ENCODE measurements around the gene DLX6. TPM values are rescaled to one million over a fixed set of nuclear protein-coding genes. Genes with fewer than 3 reads are reported as not detected.
A peak's percentile ranks its signal among the peaks of the same experiment; 100 is the strongest.

DLX6 gene
- total and polyA plus RNA-seq, 2 experiments from 2014 or later, result not detected

DNA sequence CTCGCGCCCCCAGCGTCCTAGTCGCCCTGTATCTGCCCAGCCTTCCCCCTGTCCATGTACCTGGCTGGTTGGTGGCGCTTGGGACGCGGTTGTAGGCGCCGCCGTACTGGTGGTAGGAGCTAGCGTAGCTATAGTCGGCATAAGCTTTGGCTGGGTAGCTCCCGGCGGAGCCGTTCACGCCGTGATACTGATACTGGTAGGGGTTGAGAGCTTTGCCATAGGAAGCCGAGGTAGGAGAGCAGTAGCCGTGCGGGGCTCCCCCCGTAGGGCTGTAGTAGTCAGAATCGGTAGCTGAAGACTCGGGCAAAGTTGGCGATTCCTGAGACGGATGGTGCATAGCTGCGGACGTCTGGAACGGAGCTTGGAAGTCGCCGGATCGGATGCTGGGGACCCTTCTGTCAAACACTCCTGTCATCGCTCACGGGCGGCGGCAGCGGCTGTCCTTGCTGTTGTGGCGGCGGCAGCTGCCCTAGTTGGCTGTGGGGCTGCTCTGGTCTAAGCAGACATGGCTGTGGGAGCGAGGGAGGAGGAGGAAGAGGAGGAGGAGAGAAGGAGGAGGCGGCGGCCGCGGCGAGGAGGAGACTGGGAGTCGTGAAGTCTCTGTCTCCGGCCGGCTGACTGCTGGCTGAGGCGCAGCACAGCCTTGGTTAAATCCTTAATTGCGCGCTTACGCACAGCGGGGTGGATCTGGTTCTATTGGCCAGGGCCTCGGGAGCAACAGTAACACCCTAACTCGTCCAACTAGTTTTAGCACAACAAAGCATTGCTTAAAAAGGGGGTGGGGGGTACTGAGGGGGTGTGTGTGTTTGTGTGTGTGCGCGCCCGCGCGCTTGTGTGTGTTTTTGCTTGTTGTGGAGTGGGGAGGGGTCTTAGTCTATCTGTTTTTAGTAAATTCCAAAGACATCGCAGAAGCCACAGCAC lies 19.1 kb downstream of the DLX6 start, which contains the start of gene DLX5:
Gene DLX5, minus strand, starts transcription at position 623 of the 921 bp plus-strand sequence. Its CDS starts 208 bp downstream, at position 415.
- TF ChIP-seq JUNB (IDR thresholded peaks at IDR 0.05; ENCODE audit: unreplicated experiment) (no peak), EZH2 (IDR thresholded peaks at IDR 0.05; ENCODE audit: low read depth, unreplicated experiment) (peak; percentile 51), EZH2phosphoT487 (IDR thresholded peaks at IDR 0.05; ENCODE audit: unreplicated experiment) (peak; percentile 79)
- Mint-ChIP-seq H3K27me3 (ENCODE audit: insufficient read depth, low read depth, poor library complexity) (peaks cover 89% of the 10 kb centered on the region), H3K4me3 (peak within 1 kb of the TSS; percentile 66), H3K9me3 (peaks cover 3% of the 10 kb centered on the region; the same call in 2 of the 3 replicates), H3K36me3 (ENCODE audit: low read depth) (no peaks in the 10 kb centered on the region; the same call in 2 of the 3 replicates), H3K4me1 (peaks cover 62% of the 10 kb centered on the region), H3K27ac (no peak within 1 kb of the TSS)
- Histone ChIP-seq H3K9me2 (ENCODE audit: insufficient read depth) (no peaks in the 10 kb centered on the region), H3K27ac (ENCODE audit: low read depth) (no peak within 1 kb of the TSS), H4K20me1 (replicated peaks; ENCODE audit: insufficient read depth) (peaks cover 9% of the 10 kb centered on the region), H3K79me2 (replicated peaks; ENCODE audit: insufficient read depth) (no peaks in the 10 kb centered on the region), H3K36me3 (ENCODE audit: insufficient read depth) (no peaks in the 10 kb centered on the region), H3K4me3 (peak within 1 kb of the TSS; percentile 59), H2AFZ (peak within 1 kb of the TSS; percentile 74; the same call in 1 of the 2 replicates), H3K4me2 (peak within 1 kb of the TSS; percentile 90), H3F3A (replicated peaks; ENCODE audit: low read depth) (peaks cover 27% of the 10 kb centered on the region), H3K27me3 (ENCODE audit: insufficient read depth) (peaks cover 98% of the 10 kb centered on the region), H3K4me1 (ENCODE audit: insufficient read depth) (peaks cover 75% of the 10 kb centered on the region)
- ATAC-seq (peak; percentile 44), DNase-seq (ENCODE audit: low spot score) (peak; percentile 95)

- no peaks in the 10 kb centered on the region; the same call in 2 of the 3 replicates for H3K36me3 Mint-ChIP-seq (ENCODE audit: low read depth)
- Histone ChIP-seq H3F3A (replicated peaks; ENCODE audit: low read depth) (peaks cover 24% of the 10 kb centered on the region), H3K4me2 (peak overlapping the region; percentile 90), H3K79me2 (replicated peaks; ENCODE audit: insufficient read depth) (no peaks in the 10 kb centered on the region), H3K9me2 (ENCODE audit: insufficient read depth) (no peaks in the 10 kb centered on the region), H3K4me3 (peak overlapping the region; percentile 58), H2AFZ (no peak overlapping the region), H3K36me3 (ENCODE audit: insufficient read depth) (no peaks in the 10 kb centered on the region), H4K20me1 (replicated peaks; ENCODE audit: insufficient read depth) (peaks cover 9% of the 10 kb centered on the region), H3K27ac (ENCODE audit: low read depth) (no peak overlapping the region), H3K4me1 (ENCODE audit: insufficient read depth) (peaks cover 69% of the 10 kb centered on the region), H3K27me3 (ENCODE audit: insufficient read depth) (peaks cover 98% of the 10 kb centered on the region)
- H3K9me3 Mint-ChIP-seq, result peaks cover 3% of the 10 kb centered on the region; the same call in 2 of the 3 replicates
- peaks cover 62% of the 10 kb centered on the region for H3K4me1 Mint-ChIP-seq
- no peak overlapping the region for H3K27ac Mint-ChIP-seq
- TF ChIP-seq EZH2 (IDR thresholded peaks at IDR 0.05; ENCODE audit: low read depth, unreplicated experiment), result peak; percentile 28
- TF ChIP-seq, protein P1, sequence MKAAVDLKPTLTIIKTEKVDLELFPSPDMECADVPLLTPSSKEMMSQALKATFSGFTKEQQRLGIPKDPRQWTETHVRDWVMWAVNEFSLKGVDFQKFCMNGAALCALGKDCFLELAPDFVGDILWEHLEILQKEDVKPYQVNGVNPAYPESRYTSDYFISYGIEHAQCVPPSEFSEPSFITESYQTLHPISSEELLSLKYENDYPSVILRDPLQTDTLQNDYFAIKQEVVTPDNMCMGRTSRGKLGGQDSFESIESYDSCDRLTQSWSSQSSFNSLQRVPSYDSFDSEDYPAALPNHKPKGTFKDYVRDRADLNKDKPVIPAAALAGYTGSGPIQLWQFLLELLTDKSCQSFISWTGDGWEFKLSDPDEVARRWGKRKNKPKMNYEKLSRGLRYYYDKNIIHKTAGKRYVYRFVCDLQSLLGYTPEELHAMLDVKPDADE (IDR thresholded peaks at IDR 0.05), result no peak
- ATAC-seq (no peak), DNase-seq (ENCODE audit: low spot score) (no peak)
- H3K4me3 Mint-ChIP-seq, result peak overlapping the region; percentile 66
- H3K27me3 Mint-ChIP-seq (ENCODE audit: insufficient read depth, low read depth, poor library complexity), result peaks cover 82% of the 10 kb centered on the region
Observed at GRCh38 chr7:97025130-97025499, 19.8 kb downstream of the DLX6 start.

DNA sequence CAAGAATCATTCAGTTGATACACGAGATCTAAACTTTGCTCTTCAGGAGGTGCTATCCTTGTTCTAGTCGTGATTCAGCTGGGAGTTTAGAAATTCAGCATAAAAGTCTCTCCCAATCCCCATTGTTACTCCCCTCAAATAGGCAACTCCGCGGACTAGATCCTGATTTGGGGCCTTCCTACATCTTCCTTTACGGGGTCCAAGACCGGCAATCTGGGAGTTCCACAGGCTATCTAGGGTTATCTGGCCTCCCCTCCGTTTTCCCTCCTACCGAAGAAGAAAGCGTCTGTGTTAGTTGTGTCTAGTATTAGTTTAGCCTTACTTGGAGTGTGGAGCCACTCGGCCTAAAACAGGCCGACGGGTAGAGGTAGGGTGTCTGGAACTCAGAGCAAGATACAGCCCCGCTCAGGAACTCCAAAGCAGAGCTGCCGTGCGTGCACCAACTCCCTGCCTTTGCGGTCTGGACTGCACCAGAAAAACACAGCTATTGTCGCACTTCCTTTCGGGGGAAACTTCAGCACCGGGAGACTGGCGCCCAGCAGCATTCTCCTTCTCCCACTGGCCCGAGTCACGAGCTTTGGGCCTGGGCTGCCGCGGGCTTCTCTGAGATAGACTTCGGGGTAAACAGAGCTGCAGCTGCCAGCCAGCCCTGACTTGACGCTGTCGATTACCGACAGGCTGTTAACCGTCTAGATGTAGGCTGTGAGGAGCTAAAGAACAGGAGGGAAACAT lies 20.8 kb downstream of the DLX6 start:
- Mint-ChIP-seq H3K27ac (no peak overlapping the region), H3K36me3 (ENCODE audit: low read depth) (no peaks in the 10 kb centered on the region), H3K4me1 (peaks cover 55% of the 10 kb centered on the region), H3K27me3 (ENCODE audit: insufficient read depth, low read depth, poor library complexity) (peaks cover 72% of the 10 kb centered on the region), H3K4me3 (peak overlapping the region; percentile 67), H3K9me3 (no peaks in the 10 kb centered on the region; the same call in 1 of the 3 replicates)
- Histone ChIP-seq H3K36me3 (ENCODE audit: insufficient read depth) (no peaks in the 10 kb centered on the region), H2AFZ (no peak overlapping the region), H3K9me2 (ENCODE audit: insufficient read depth) (no peaks in the 10 kb centered on the region), H3K27me3 (ENCODE audit: insufficient read depth) (peaks cover 98% of the 10 kb centered on the region), H3K79me2 (replicated peaks; ENCODE audit: insufficient read depth) (no peaks in the 10 kb centered on the region), H3F3A (replicated peaks; ENCODE audit: low read depth) (peaks cover 24% of the 10 kb centered on the region), H3K27ac (ENCODE audit: low read depth) (no peak overlapping the region), H3K4me2 (peak overlapping the region; percentile 90), H4K20me1 (replicated peaks; ENCODE audit: insufficient read depth) (peaks cover 9% of the 10 kb centered on the region), H3K4me1 (ENCODE audit: insufficient read depth) (peaks cover 58% of the 10 kb centered on the region), H3K4me3 (peak overlapping the region; percentile 59)
- ATAC-seq (no peak; the same call in 2 of the 3 replicates), DNase-seq (ENCODE audit: low spot score) (peak; percentile 38)
- TF ChIP-seq STAT1 (IDR thresholded peaks at IDR 0.05; ENCODE audit: unreplicated experiment) (no peak), EZH2phosphoT487 (IDR thresholded peaks at IDR 0.05; ENCODE audit: unreplicated experiment) (peak; percentile 54), EZH2 (IDR thresholded peaks at IDR 0.05; ENCODE audit: low read depth, unreplicated experiment) (peak; percentile 95)

Data from GM23338 (cell line).